NCI-H2171 treated with DMSO at 0.1 percent for 48 hours (cell line): ENCODE results near the gene SH2D3C.
A peak's percentile ranks its signal among the peaks of the same experiment; 100 is the strongest.

Experiments
- DNase-seq: peaks from one replicate; lab custom pipeline; 2025; lab: John Stamatoyannopoulos, UW

Gene SH2D3C

GRCh38 chr9:127778280-127779135 lies at the start of gene SH2D3C:
Gene SH2D3C (minus strand): TSS chr9:127778666. CDS start chr9:127778627, 39 bp downstream.
- DNase-seq, result no peak

GRCh38 chr9:127826253-127826913 lies 47.9 kb upstream of the SH2D3C start:
- DNase-seq, result no peak

GRCh38 chr9:127825319-127826051 lies 47.0 kb upstream of the SH2D3C start:
- no peak for DNase-seq

- no peak for DNase-seq
Measured at GRCh38 chr9:127822108-127822507, 43.6 kb upstream of the SH2D3C start.

GRCh38 chr9:127818574-127818973 lies 40.1 kb upstream of the SH2D3C start:
- DNase-seq, result no peak

- DNase-seq, result peak; percentile 65
Measured at GRCh38 chr9:127817881-127818434, 39.5 kb upstream of the SH2D3C start.

GRCh38 chr9:127816728-127817127 lies 38.3 kb upstream of the SH2D3C start:
- DNase-seq, result no peak

- DNase-seq, result no peak
Measured at GRCh38 chr9:127816362-127816725, 37.9 kb upstream of the SH2D3C start.

GRCh38 chr9:127815512-127816361 lies 37.3 kb upstream of the SH2D3C start:
- DNase-seq, result no peak

GRCh38 chr9:127814619-127815511 lies 36.4 kb upstream of the SH2D3C start:
- no peak for DNase-seq

- no peak for DNase-seq
Measured at GRCh38 chr9:127813686-127814226, 35.3 kb upstream of the SH2D3C start.

- DNase-seq, result no peak
Measured at GRCh38 chr9:127812936-127813675, 34.6 kb upstream of the SH2D3C start.

GRCh38 chr9:127812011-127812410 lies 33.5 kb upstream of the SH2D3C start:
- DNase-seq, result no peak

GRCh38 chr9:127810378-127811187 lies 32.1 kb upstream of the SH2D3C start:
- DNase-seq, result no peak

GRCh38 chr9:127809540-127810377 lies 31.3 kb upstream of the SH2D3C start:
- no peak for DNase-seq

- no peak for DNase-seq
Measured at GRCh38 chr9:127809002-127809539, 30.6 kb upstream of the SH2D3C start.

- DNase-seq, result no peak
Measured at GRCh38 chr9:127808347-127809001, 30.0 kb upstream of the SH2D3C start.
